MM.1S (cell line): Measurements from ENCODE around the gene SPDYE2.
"Not testable (repeated sequence)": the region's sequence is repeated elsewhere in the genome, so short reads cannot be mapped to it uniquely, and the experiment has no call there.

Experiments used
- CTCF ChIP-seq: fragments of 300-600 bp; sonication (generic); IDR thresholded peaks from 2 replicates; pipeline ENCODE4 v1.5.1; 2016; ENCODE audit warnings: antibody characterized with exemption, low read length, mixed read lengths
- EZH2 ChIP-seq: fragments of 300-600 bp; sonication (generic); optimal IDR thresholded peaks from 2 replicates; pipeline ENCODE3; 2017; ENCODE audit warnings: low read depth, mild to moderate bottlenecking, antibody characterized with exemption, low read length, mixed read lengths
- EZH2phosphoT487 ChIP-seq: fragments of 300-600 bp; sonication (generic); IDR thresholded peaks from 2 replicates; pipeline ENCODE4 v1.6.1; 2018; ENCODE audit warnings: antibody characterized with exemption, low read length

GRCh38 chr7:102550808-102551422, at the start of gene SPDYE2:
- not testable (repeated sequence) for TF ChIP-seq CTCF, EZH2phosphoT487, EZH2
